ENCODE results near the gene INHBA.

INHBA gene

DNA sequence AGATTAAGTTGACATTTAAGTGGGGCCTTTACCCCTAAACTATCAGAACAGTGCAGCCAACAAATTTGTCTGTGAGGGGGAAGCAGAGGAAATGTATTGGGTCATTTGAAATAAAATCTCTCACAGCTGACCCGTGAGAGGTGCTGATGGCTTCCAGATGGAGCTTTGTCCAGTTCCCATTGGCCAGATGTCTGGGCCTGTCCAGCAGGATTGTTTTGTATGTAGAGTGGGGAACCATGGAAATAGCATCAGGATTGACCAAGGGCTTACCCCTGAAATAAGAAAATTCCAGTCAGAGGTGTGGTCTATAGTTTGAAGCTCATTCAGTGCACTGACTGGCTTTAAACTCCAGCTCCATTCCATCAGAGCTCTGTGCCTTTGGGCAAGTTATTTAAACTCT is 50.6 kb downstream of the INHBA start:
- peak; percentile 81 for DNase-seq (ENCODE audit: extremely low read depth, low read depth)
- no peak overlapping the region for H3K4me3 ChIP-seq (replicated peaks; ENCODE audit: low read depth, low read length)
- TF ChIP-seq, protein P1, sequence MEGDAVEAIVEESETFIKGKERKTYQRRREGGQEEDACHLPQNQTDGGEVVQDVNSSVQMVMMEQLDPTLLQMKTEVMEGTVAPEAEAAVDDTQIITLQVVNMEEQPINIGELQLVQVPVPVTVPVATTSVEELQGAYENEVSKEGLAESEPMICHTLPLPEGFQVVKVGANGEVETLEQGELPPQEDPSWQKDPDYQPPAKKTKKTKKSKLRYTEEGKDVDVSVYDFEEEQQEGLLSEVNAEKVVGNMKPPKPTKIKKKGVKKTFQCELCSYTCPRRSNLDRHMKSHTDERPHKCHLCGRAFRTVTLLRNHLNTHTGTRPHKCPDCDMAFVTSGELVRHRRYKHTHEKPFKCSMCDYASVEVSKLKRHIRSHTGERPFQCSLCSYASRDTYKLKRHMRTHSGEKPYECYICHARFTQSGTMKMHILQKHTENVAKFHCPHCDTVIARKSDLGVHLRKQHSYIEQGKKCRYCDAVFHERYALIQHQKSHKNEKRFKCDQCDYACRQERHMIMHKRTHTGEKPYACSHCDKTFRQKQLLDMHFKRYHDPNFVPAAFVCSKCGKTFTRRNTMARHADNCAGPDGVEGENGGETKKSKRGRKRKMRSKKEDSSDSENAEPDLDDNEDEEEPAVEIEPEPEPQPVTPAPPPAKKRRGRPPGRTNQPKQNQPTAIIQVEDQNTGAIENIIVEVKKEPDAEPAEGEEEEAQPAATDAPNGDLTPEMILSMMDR (IDR thresholded peaks at IDR 0.05; ENCODE audit: low read depth, low read length, missing control alignments), result no peak

DNA sequence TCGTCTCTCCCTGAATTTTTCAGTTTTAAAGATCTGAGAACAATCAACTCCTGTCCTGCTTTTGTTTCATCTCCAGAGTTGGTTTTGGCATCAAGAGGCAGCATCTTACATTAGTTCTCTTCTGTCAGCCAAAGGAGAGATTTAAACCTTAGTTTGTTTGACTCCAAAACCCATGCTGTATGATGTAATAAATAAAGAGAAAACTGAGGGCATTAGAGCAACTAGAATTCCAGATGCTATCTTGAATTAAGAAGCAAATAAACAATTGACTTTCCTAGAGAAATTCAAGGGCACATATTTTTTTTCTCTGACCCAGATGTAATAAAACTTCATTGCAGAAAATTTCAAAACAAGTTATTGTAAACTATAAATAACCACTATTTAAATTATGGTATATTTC is 54.4 kb downstream of the INHBA start:
- H3K4me3 ChIP-seq (replicated peaks; ENCODE audit: low read depth, low read length), result no peak overlapping the region
- TF ChIP-seq, protein P1 (IDR thresholded peaks at IDR 0.05; ENCODE audit: low read depth, low read length, missing control alignments), result no peak
- no peak for DNase-seq (ENCODE audit: extremely low read depth, low read depth)

DNA sequence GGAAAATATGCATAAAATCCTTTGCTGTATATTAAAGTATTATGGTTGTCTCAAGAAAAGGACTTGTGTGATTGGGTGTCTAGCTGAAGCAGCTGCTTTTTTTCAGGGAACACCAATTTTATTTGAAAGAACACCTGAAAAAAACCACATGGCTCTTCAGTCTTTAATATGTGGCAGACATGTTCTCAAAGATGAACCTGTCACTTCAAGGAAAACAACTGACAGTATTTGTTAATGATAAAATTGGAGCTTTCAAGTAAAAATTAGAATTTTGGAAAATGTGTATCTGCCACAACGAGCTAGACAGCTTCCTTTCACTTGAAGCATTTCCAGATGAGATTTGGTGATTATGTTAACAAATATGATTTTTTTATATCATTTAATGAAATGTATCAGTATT is 59.3 kb downstream of the INHBA start:
- no peak for DNase-seq (ENCODE audit: extremely low read depth, low read depth)
- TF ChIP-seq, protein P1 (IDR thresholded peaks at IDR 0.05; ENCODE audit: low read depth, low read length, missing control alignments), result no peak
- no peak overlapping the region for H3K4me3 ChIP-seq (replicated peaks; ENCODE audit: low read depth, low read length)

DNA sequence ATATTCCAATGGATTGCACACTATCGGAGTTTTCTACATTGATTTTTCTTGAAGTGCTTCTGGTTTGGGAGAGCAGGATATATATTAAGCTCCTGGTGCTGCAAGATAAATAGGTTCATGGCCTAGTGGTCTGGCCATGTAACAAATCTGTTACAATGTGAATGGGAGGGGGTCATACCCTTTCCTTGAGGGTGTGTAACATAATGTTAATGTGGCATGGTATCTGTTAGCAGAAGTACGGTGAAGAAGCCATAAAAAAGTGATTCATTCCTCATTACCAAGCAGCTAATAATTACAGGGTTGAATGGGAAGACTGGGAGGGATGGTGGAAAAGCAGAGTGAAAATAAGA is 61.2 kb downstream of the INHBA start:
- TF ChIP-seq, protein P1 (IDR thresholded peaks at IDR 0.05; ENCODE audit: low read depth, low read length, missing control alignments), result no peak
- H3K4me3 ChIP-seq (replicated peaks; ENCODE audit: low read depth, low read length), result no peak overlapping the region
- DNase-seq (ENCODE audit: extremely low read depth, low read depth), result no peak

DNA sequence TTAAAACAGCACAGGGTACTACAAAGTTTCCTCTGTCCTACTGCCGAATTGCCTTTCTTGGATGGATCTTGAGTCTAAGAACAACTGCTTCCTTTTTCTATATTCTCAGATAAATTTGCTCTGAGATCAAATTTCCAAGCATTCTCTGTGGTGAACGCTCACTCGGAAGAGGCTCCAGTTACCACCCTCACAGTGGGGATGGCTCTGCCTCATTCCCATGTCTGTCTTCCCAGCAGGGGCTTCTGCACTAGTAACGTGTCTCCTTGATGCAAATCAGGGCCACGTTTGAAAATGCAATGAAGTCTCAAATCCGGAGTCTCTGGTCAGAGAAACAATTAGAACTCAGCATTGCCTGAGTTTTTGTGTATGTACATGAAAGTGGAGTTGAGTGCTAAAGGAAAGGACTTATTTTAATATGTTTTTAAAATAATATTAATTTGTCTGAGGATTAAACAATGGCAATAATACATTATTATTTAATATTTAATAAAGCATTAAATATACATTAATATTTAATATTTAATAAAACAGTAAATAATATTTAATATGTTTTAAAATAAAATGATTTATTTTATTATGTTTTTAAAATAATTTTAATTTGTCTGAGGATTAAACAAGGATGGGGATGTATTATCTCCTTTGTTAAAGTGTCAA is 61.8 kb downstream of the INHBA start:
- no peak for DNase-seq (ENCODE audit: extremely low read depth, low read depth)
- TF ChIP-seq, protein P1 (IDR thresholded peaks at IDR 0.05; ENCODE audit: low read depth, low read length, missing control alignments), result no peak
- no peak overlapping the region for H3K4me3 ChIP-seq (replicated peaks; ENCODE audit: low read depth, low read length)

DNA sequence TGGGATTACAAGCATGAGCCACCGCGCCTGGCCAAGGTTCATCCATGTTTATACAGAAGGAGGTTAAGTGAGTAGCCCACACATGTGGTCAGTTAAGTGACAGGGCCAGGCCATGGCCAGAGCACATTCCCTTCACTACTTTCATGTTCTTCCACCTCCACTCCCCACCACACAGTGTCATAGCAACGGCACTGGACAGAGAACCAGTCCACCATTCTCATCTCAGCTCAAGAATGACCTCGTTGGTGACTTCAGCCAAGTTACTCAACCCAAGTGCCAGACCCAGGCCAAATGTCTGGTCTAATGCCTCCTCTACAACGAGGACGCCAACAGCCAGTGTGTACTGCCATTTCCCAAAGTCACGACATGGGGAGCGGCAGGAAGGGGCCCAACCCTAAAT is 62.4 kb downstream of the INHBA start:
- TF ChIP-seq, protein P1 (IDR thresholded peaks at IDR 0.05; ENCODE audit: low read depth, low read length, missing control alignments), result no peak
- no peak overlapping the region for H3K4me3 ChIP-seq (replicated peaks; ENCODE audit: low read depth, low read length)
- no peak for DNase-seq (ENCODE audit: extremely low read depth, low read depth)

DNA sequence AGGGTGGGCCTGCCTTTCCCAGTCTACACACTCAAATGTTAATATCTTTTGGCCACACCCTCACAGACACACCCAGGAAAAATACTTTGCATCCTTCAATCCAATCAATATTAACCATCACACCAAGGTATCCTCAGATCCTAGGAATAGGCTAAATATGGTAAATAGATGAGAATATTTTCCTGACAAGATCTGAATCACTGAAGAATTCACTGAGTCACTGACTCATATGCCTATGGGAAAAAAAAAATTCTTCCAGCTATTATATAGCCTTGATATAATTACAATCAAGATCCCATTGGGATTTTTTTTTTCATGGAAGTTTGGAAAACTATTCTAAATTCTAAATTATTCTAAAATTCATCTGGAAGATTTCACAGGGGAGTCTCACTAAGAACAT is 65.8 kb downstream of the INHBA start:
- TF ChIP-seq, protein P1 (IDR thresholded peaks at IDR 0.05; ENCODE audit: low read depth, low read length, missing control alignments), result no peak
- DNase-seq (ENCODE audit: extremely low read depth, low read depth), result no peak

More for the DNA sequence above, 65.8 kb downstream of the INHBA start:
- no peak overlapping the region for H3K4me3 ChIP-seq (replicated peaks; ENCODE audit: low read depth, low read length)

Measured in HFF-Myc (cell line).